Endothelial cell of umbilical vein (primary cell): Measurements from ENCODE around the gene QSOX2. TPM values are rescaled to one million over a fixed set of nuclear protein-coding genes. Genes with fewer than 3 reads are reported as not detected.

ENCODE experiments used
- BruUV-seq: library from RNA; stranded (reverse); fragments of 400-500 nt; replicated peaks from 2 replicates; lab custom pipeline; 2021; lab: Mats Ljungman, UMichigan
- CTCF ChIA-PET: fragments of 300-600, 350-600 bp; sonication (Branson Sonifier 250); formaldehyde crosslinking; loops from one replicate; lab custom pipeline; 2021; ENCODE audit warnings: antibody characterized with exemption, inconsistent platforms; lab: Charles Lee
- POLR2A ChIA-PET: fragments of 300-600, 350-600 bp; sonication (Branson Sonifier 250); formaldehyde crosslinking; loops from one replicate; lab custom pipeline; 2021; ENCODE audit warnings: antibody characterized with exemption, inconsistent platforms; lab: Charles Lee
- DNase-seq: peaks from one replicate; pipeline ENCODE4 v3.0.0-alpha.2; 2011; ENCODE audit warnings: low read depth, low spot score
- FAIRE-seq: peaks from 2 replicates; lab custom pipeline; 2011; peaks lifted over from hg19 to GRCh38; lab: Jason Lieb, UNC
- H2AFZ ChIP-seq: 2 replicates; pipeline ENCODE4 v1.6.0; 2012; ENCODE audit warnings: low read depth, low read length, control low read depth, inconsistent platforms
- H3K27ac ChIP-seq: 2 replicates; pipeline ENCODE4 v1.5.1; 2011; ENCODE audit warnings: low read depth, mild to moderate bottlenecking, control low read depth, low read length, moderate library complexity; ENCODE audit not compliant: insufficient read depth
- H3K27me3 ChIP-seq, 2 experiments: 2 replicates each; pipeline versions ENCODE4 v1.6.0 to v1.6.1; 2011; ENCODE audit warnings: low read length in 2 of 2, mixed read lengths in 1 of 2; ENCODE audit not compliant: control insufficient read depth in 2 of 2, insufficient read depth in 2 of 2
- H3K36me3 ChIP-seq, 2 experiments: 2 replicates in 1 of 2; 3 replicates in 1 of 2; pipeline ENCODE4 v1.5.1; 2011; ENCODE audit warnings: low read length in 2 of 2, mild to moderate bottlenecking in 1 of 2, moderate library complexity in 1 of 2; ENCODE audit not compliant: control insufficient read depth in 2 of 2, insufficient read depth in 2 of 2; ENCODE audit errors: extremely low read depth in 1 of 2
- H3K4me1 ChIP-seq: 3 replicates; pipeline ENCODE4 v1.5.1; 2011; ENCODE audit warnings: mild to moderate bottlenecking, low read length; ENCODE audit not compliant: control insufficient read depth, insufficient read depth; ENCODE audit errors: extremely low read depth
- H3K4me2 ChIP-seq: 2 replicates; pipeline ENCODE4 v1.6.1; 2011; ENCODE audit warnings: low read length, control low read depth, mixed read lengths; ENCODE audit not compliant: insufficient read depth
- H3K4me3 ChIP-seq, 3 experiments: fragments of 200-600 bp in 1 of 3; sonication (generic), shearing (Covaris generic) in 1 of 3; replicated peaks in 1 of 3; 2 replicates each; pipeline ENCODE4 v1.5.1; 2011 to 2016; ENCODE audit warnings: control low read depth in 3 of 3, low read length in 3 of 3, mild to moderate bottlenecking in 2 of 3, inconsistent platforms in 1 of 3, low read depth in 1 of 3, moderate library complexity in 1 of 3; ENCODE audit not compliant: insufficient read depth in 1 of 3
- H3K79me2 ChIP-seq: 2 replicates; pipeline ENCODE4 v1.6.0; 2012; ENCODE audit warnings: low read length, inconsistent platforms; ENCODE audit not compliant: control insufficient read depth, insufficient read depth
- H3K9ac ChIP-seq: replicated peaks from 2 replicates; pipeline ENCODE3; 2011; ENCODE audit warnings: low read length, control low read depth; ENCODE audit not compliant: insufficient read depth; ENCODE audit errors: extremely low read depth
- H3K9me1 ChIP-seq: replicated peaks from 3 replicates; pipeline ENCODE4 v1.6.0; 2011; ENCODE audit warnings: mild to moderate bottlenecking, low read length; ENCODE audit not compliant: control insufficient read depth, insufficient read depth; ENCODE audit errors: extremely low read depth
- H3K9me3 ChIP-seq: replicated peaks from 2 replicates; pipeline ENCODE4 v1.5.1; 2012; ENCODE audit warnings: low read length, inconsistent platforms; ENCODE audit not compliant: control insufficient read depth, insufficient read depth
- H4K20me1 ChIP-seq: replicated peaks from 2 replicates; pipeline ENCODE3; 2011; ENCODE audit warnings: mild to moderate bottlenecking, low read length; ENCODE audit not compliant: control insufficient read depth, insufficient read depth; ENCODE audit errors: extremely low read depth
- EZH2 ChIP-seq: IDR thresholded peaks from 2 replicates; pipeline ENCODE4 v1.6.1; 2012; ENCODE audit warnings: borderline replicate concordance, low read depth, mild to moderate bottlenecking, moderate library complexity, low read length, inconsistent platforms; ENCODE audit not compliant: severe bottlenecking
- FOS ChIP-seq: IDR thresholded peaks from 2 replicates; pipeline ENCODE4 v1.6.1; 2011; ENCODE audit warnings: mild to moderate bottlenecking, low read length, moderate library complexity, borderline replicate concordance; ENCODE audit not compliant: insufficient read depth
- GATA2 ChIP-seq: IDR thresholded peaks from 2 replicates; pipeline ENCODE4 v1.7.0; 2011; ENCODE audit warnings: low read depth, mild to moderate bottlenecking, moderate library complexity, mixed read lengths, low read length; ENCODE audit not compliant: insufficient read length, insufficient read depth
- JUN ChIP-seq: IDR thresholded peaks from 2 replicates; pipeline ENCODE4 v1.6.1; 2011; ENCODE audit warnings: borderline replicate concordance, low read depth; ENCODE audit not compliant: insufficient read length, insufficient read depth
- MAX ChIP-seq: IDR thresholded peaks from 2 replicates; pipeline ENCODE4 v1.6.1; 2011; ENCODE audit not compliant: insufficient read depth, insufficient read length
- MYC ChIP-seq: IDR thresholded peaks from one replicate; pipeline ENCODE4 v1.6.1; 2011; ENCODE audit warnings: mild to moderate bottlenecking, low read depth, low read length
- POLR2A ChIP-seq: IDR thresholded peaks from 2 replicates; pipeline ENCODE4 v1.6.1; 2012; ENCODE audit warnings: low read depth, mild to moderate bottlenecking, control low read depth, low read length
- POLR2AphosphoS5 ChIP-seq: IDR thresholded peaks from 2 replicates; pipeline ENCODE4 v1.6.1; 2012; ENCODE audit warnings: low read depth, mild to moderate bottlenecking, control low read depth, low read length, moderate library complexity; ENCODE audit not compliant: insufficient read depth
- dilution Hi-C: fragments of 300-500 bp; cut with MboI; formaldehyde crosslinking; loops from one replicate; pipeline ENCODE4 v1.15.0; 2019; ENCODE audit warnings: low sequenced_read_pairs; ENCODE audit not compliant: extremely low pct_ligation_motif_present
- intact Hi-C: fragments of 100-400 bp; cut with micrococcal nuclease; formaldehyde crosslinking; loops from one replicate; pipeline ENCODE4 v1.10.0; 2022
- polyA plus RNA-seq, 4 experiments: library from polyadenylated mRNA; depleted of rRNA in 3 of 4; stranded (reverse) in 3 of 4; unstranded in 1 of 4; fragments of >200 nt; gene quantifications; 2 replicates each; pipeline versions ENCODE4 v1.2.1 to v1.2.3, GENCODE V29; 2011 to 2012; ENCODE audit warnings: missing spikeins in 1 of 4
- total RNA-seq: library from RNA; stranded (reverse); gene quantifications from 2 replicates; pipeline ENCODE4 v1.2.3, GENCODE V29; 2021
- TF ChIP-seq, protein P1 (sequence below), 2 donors: IDR thresholded peaks; 1 replicate in 1 of 2; 2 replicates in 1 of 2; pipeline ENCODE4 v1.5.1; 2011; ENCODE audit warnings: low read length in 2 of 2, mild to moderate bottlenecking in 2 of 2, moderate library complexity in 2 of 2, control low read depth in 1 of 2, inconsistent platforms in 1 of 2, low read depth in 1 of 2; ENCODE audit not compliant: insufficient read depth in 1 of 2; ENCODE audit errors: extremely low read depth in 1 of 2

QSOX2 gene
- total and polyA plus RNA-seq, 2 donors (not counting 3 experiments of a cell fraction or from before 2014, with no cell fraction given): 16.4 to 23.4 TPM

DNA sequence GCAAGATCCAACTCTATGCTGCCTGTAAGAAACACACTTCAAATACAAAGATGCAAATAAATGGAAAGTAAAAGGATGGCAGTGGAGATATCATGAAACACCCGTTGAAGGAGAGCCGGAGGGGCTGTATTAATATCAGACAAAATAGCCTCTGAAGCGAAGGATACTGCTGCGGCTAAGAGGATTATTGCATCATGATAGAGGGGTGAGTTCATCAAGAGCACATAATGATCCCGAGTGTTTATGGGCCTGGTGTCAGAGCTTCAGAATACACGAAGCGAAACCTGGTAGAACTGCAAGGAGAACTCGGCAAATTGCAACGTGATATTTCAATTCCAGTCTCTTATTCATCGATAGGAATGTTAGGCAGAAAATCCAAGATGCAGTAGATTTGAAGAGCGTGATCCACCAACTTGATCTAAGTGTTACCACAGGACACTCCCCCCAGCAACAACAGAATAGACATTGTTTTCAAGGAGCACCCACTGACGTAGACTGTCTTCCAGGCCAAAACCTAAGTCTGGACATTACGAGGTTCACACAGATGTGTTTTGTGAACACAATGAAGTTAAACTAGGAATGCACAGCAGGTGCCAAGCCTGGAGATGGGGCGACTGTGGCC, 27.7 kb upstream of the QSOX2 start:
- ChIA-PET CTCF (no interaction called here), POLR2A (no interaction called here)
- no peaks in the 10 kb centered on the region for H3K79me2 ChIP-seq
- no peaks in the 10 kb centered on the region for H4K20me1 ChIP-seq
- no peak overlapping the region for H3K27ac ChIP-seq
- no peaks in the 10 kb centered on the region for H3K9me1 ChIP-seq
- dilution Hi-C loops (no loop called here), intact Hi-C loops (no loop called here)
- H3K4me2 ChIP-seq: no peak overlapping the region
- no TSS peak for BruUV-seq
- TF ChIP-seq MAX (no peak), JUN (no peak), GATA2 (no peak), MYC (no peak), EZH2 (no peak), FOS (no peak), POLR2AphosphoS5 (no peak), POLR2A (no peak)
- TF ChIP-seq, protein P1, sequence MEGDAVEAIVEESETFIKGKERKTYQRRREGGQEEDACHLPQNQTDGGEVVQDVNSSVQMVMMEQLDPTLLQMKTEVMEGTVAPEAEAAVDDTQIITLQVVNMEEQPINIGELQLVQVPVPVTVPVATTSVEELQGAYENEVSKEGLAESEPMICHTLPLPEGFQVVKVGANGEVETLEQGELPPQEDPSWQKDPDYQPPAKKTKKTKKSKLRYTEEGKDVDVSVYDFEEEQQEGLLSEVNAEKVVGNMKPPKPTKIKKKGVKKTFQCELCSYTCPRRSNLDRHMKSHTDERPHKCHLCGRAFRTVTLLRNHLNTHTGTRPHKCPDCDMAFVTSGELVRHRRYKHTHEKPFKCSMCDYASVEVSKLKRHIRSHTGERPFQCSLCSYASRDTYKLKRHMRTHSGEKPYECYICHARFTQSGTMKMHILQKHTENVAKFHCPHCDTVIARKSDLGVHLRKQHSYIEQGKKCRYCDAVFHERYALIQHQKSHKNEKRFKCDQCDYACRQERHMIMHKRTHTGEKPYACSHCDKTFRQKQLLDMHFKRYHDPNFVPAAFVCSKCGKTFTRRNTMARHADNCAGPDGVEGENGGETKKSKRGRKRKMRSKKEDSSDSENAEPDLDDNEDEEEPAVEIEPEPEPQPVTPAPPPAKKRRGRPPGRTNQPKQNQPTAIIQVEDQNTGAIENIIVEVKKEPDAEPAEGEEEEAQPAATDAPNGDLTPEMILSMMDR (IDR thresholded peaks at IDR 0.05; ENCODE audit: extremely low read depth in 1 of 2, insufficient read depth in 1 of 2, low read depth in 1 of 2, low read length in 2 of 2): no peak
- no peak for FAIRE-seq
- H3K9me3 ChIP-seq: no peaks in the 10 kb centered on the region
- no peaks in the 10 kb centered on the region for H3K36me3 ChIP-seq
- peaks cover 0 to 3% of the 10 kb centered on the region in 2 experiments for H3K27me3 ChIP-seq
- no peak for DNase-seq
- no peak overlapping the region for H3K4me3 ChIP-seq
- H3K4me1 ChIP-seq: no peaks in the 10 kb centered on the region
- H3K9ac ChIP-seq: no peak overlapping the region
- no peak overlapping the region for H2AFZ ChIP-seq
